Measurements from ENCODE around the gene ATN1. TPM values are rescaled to one million over a fixed set of nuclear protein-coding genes. Genes with fewer than 3 reads are reported as not detected.

Gene ATN1
- total and polyA plus RNA-seq, 9 of the 15 experiments (the other 6 are each of a cell fraction or from before 2014, with no cell fraction given): 0.15 to 49.8 (median 2.7) TPM

- TF ChIP-seq ZZZ3 (IDR thresholded peaks at IDR 0.05): no peak
- peak; percentile 96 for TF ChIP-seq MTA1 (IDR thresholded peaks at IDR 0.05; ENCODE audit: borderline replicate concordance)
- peak; percentile 29 to 74; a peak in 3 of 4 replicates for TF ChIP-seq FOXK2 (conservative IDR thresholded peaks at IDR 0.05 in 1 of 2, IDR thresholded peaks at IDR 0.05 in 1 of 2; ENCODE audit: low read depth in 2 of 2)
- TF ChIP-seq GTF2F1 (IDR thresholded peaks at IDR 0.05; ENCODE audit: low read depth, low read length): 0 out of 2 replicates have a peak, but pooled peaks have one; percentile 42
- TF ChIP-seq KHSRP (IDR thresholded peaks at IDR 0.05): peak; percentile 43; the same call in 1 of the 2 replicates
- TF ChIP-seq HDGF (IDR thresholded peaks at IDR 0.05): no peak
- no peak for TF ChIP-seq RBM17 (IDR thresholded peaks at IDR 0.05; ENCODE audit: borderline replicate concordance, low read depth, low read length)
- peak; percentile 42; the same call in 1 of the 2 replicates for TF ChIP-seq PML (IDR thresholded peaks at IDR 0.05; ENCODE audit: low read length)
- TF ChIP-seq POLR2AphosphoS5 (IDR thresholded peaks at IDR 0.05; ENCODE audit: control insufficient read depth, insufficient read depth, low read depth, low read length): peak; percentile 24; the same call in 1 of the 2 replicates
- TF ChIP-seq ZNF589 (CRISPR knock-in tag; IDR thresholded peaks at IDR 0.05; ENCODE audit: low read depth): no peak; the same call in 1 of the 2 replicates
- TF ChIP-seq SMAD1 (IDR thresholded peaks at IDR 0.05; ENCODE audit: low read depth, low read length, partially characterized antibody): no peak
- TF ChIP-seq, protein P1, sequence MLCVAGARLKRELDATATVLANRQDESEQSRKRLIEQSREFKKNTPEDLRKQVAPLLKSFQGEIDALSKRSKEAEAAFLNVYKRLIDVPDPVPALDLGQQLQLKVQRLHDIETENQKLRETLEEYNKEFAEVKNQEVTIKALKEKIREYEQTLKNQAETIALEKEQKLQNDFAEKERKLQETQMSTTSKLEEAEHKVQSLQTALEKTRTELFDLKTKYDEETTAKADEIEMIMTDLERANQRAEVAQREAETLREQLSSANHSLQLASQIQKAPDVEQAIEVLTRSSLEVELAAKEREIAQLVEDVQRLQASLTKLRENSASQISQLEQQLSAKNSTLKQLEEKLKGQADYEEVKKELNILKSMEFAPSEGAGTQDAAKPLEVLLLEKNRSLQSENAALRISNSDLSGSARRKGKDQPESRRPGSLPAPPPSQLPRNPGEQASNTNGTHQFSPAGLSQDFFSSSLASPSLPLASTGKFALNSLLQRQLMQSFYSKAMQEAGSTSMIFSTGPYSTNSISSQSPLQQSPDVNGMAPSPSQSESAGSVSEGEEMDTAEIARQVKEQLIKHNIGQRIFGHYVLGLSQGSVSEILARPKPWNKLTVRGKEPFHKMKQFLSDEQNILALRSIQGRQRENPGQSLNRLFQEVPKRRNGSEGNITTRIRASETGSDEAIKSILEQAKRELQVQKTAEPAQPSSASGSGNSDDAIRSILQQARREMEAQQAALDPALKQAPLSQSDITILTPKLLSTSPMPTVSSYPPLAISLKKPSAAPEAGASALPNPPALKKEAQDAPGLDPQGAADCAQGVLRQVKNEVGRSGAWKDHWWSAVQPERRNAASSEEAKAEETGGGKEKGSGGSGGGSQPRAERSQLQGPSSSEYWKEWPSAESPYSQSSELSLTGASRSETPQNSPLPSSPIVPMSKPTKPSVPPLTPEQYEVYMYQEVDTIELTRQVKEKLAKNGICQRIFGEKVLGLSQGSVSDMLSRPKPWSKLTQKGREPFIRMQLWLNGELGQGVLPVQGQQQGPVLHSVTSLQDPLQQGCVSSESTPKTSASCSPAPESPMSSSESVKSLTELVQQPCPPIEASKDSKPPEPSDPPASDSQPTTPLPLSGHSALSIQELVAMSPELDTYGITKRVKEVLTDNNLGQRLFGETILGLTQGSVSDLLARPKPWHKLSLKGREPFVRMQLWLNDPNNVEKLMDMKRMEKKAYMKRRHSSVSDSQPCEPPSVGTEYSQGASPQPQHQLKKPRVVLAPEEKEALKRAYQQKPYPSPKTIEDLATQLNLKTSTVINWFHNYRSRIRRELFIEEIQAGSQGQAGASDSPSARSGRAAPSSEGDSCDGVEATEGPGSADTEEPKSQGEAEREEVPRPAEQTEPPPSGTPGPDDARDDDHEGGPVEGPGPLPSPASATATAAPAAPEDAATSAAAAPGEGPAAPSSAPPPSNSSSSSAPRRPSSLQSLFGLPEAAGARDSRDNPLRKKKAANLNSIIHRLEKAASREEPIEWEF (CRISPR knock-in tag; IDR thresholded peaks at IDR 0.05): no peak
- TF ChIP-seq, protein P2, sequence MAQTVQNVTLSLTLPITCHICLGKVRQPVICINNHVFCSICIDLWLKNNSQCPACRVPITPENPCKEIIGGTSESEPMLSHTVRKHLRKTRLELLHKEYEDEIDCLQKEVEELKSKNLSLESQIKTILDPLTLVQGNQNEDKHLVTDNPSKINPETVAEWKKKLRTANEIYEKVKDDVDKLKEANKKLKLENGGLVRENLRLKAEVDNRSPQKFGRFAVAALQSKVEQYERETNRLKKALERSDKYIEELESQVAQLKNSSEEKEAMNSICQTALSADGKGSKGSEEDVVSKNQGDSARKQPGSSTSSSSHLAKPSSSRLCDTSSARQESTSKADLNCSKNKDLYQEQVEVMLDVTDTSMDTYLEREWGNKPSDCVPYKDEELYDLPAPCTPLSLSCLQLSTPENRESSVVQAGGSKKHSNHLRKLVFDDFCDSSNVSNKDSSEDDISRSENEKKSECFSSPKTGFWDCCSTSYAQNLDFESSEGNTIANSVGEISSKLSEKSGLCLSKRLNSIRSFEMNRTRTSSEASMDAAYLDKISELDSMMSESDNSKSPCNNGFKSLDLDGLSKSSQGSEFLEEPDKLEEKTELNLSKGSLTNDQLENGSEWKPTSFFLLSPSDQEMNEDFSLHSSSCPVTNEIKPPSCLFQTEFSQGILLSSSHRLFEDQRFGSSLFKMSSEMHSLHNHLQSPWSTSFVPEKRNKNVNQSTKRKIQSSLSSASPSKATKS (CRISPR knock-in tag; IDR thresholded peaks at IDR 0.05): no peak
- TF ChIP-seq ATF7 (IDR thresholded peaks at IDR 0.05): peak; percentile 76
- TF ChIP-seq CCNT2 (IDR thresholded peaks at IDR 0.05; ENCODE audit: borderline replicate concordance, extremely low read depth, insufficient read length, low read depth, low read length): peak; percentile 57
- TF ChIP-seq CBX1 (IDR thresholded peaks at IDR 0.05; ENCODE audit: low read depth): peak; percentile 60; the same call in 1 of the 2 replicates
- TF ChIP-seq STAT5A (IDR thresholded peaks at IDR 0.05; ENCODE audit: borderline replicate concordance, low read length): no peak; the same call in 1 of the 2 replicates
- peak; percentile 81 for TF ChIP-seq POLR2A (conservative IDR thresholded peaks at IDR 0.05)
- no peak for TF ChIP-seq NR3C1 (CRISPR knock-in tag; IDR thresholded peaks at IDR 0.05)
- peak; percentile 82 for TF ChIP-seq ATF1 (CRISPR knock-in tag; IDR thresholded peaks at IDR 0.05)
- TF ChIP-seq ATF1 (tag; IDR thresholded peaks at IDR 0.05): peak; percentile 96
- TF ChIP-seq GABPB1 (CRISPR knock-in tag; IDR thresholded peaks at IDR 0.05): peak; percentile 82
- peak; percentile 29 for TF ChIP-seq RBM22 (IDR thresholded peaks at IDR 0.05; ENCODE audit: low read depth, low read length, poor library complexity, severe bottlenecking)
These were observed 10.0 kb downstream of the ATN1 start (continued) for GRCh38 chr12:6937481-6938352.

Measured in K562 (cell line).